H9 (cell line): Measurements from ENCODE around the gene PLEKHG1. TPM values are rescaled to one million over a fixed set of nuclear protein-coding genes. Genes with fewer than 3 reads are reported as not detected.

ENCODE experiments used
- DNase-seq: peaks from one replicate; pipeline ENCODE4 v3.0.0-alpha.2; 2017
- H2AFZ ChIP-seq: one replicate; pipeline ENCODE4 v1.6.1; 2013; ENCODE audit warnings: mild to moderate bottlenecking, low read length, control low read depth, moderate library complexity
- H2AK5ac ChIP-seq: 2 replicates; pipeline ENCODE4 v1.6.1; 2013; ENCODE audit warnings: low read length, control low read depth, mixed read lengths; ENCODE audit not compliant: insufficient read length
- H2BK120ac ChIP-seq: one replicate; pipeline ENCODE4 v1.6.1; 2013; ENCODE audit warnings: low read depth, mild to moderate bottlenecking, low read length, control low read depth, inconsistent platforms; ENCODE audit not compliant: poor library complexity, severe bottlenecking
- H2BK12ac ChIP-seq: 2 replicates; pipeline ENCODE4 v1.6.1; 2013; ENCODE audit warnings: low read length, control low read depth, mixed read lengths, low read depth; ENCODE audit not compliant: insufficient read length
- H2BK15ac ChIP-seq: 2 replicates; pipeline ENCODE4 v1.6.1; 2013; ENCODE audit warnings: low read depth, low read length, control low read depth
- H2BK20ac ChIP-seq: one replicate; pipeline ENCODE4 v1.6.1; 2013; ENCODE audit warnings: low read depth, mild to moderate bottlenecking, low read length, control low read depth, inconsistent platforms; ENCODE audit not compliant: poor library complexity, severe bottlenecking
- H2BK5ac ChIP-seq: 2 replicates; pipeline ENCODE4 v1.6.1; 2013; ENCODE audit warnings: low read length, control low read depth, mixed read lengths; ENCODE audit not compliant: insufficient read length
- H3K14ac ChIP-seq: 2 replicates; pipeline ENCODE4 v1.6.1; 2013; ENCODE audit warnings: low read length, control low read depth; ENCODE audit not compliant: insufficient read depth
- H3K18ac ChIP-seq: 2 replicates; pipeline ENCODE4 v1.6.1; 2013; ENCODE audit warnings: low read depth, mild to moderate bottlenecking, mixed read lengths, low read length, control low read depth; ENCODE audit not compliant: insufficient read length
- H3K23ac ChIP-seq: 2 replicates; pipeline ENCODE4 v1.6.1; 2013; ENCODE audit warnings: low read length, control low read depth, mixed read lengths, low read depth; ENCODE audit not compliant: insufficient read length
- H3K23me2 ChIP-seq: 2 replicates; pipeline ENCODE4 v1.6.1; 2013; ENCODE audit warnings: low read depth, mild to moderate bottlenecking, mixed read lengths, low read length, control low read depth; ENCODE audit not compliant: insufficient read length, poor library complexity, severe bottlenecking
- H3K27ac ChIP-seq: 2 replicates; pipeline ENCODE4 v1.5.1; 2013; ENCODE audit warnings: low read length, control low read depth, mixed read lengths, low read depth; ENCODE audit not compliant: insufficient read length
- H3K27me3 ChIP-seq: 2 replicates; pipeline ENCODE4 v1.6.1; 2013; ENCODE audit warnings: low read length, control low read depth, inconsistent platforms; ENCODE audit not compliant: insufficient read depth
- H3K4ac ChIP-seq: 2 replicates; pipeline ENCODE4 v1.6.1; 2013; ENCODE audit warnings: low read depth, mild to moderate bottlenecking, control low read depth, inconsistent platforms, low read length, moderate library complexity
- H3K4me1 ChIP-seq: 2 replicates; pipeline ENCODE4 v1.6.1; 2013; ENCODE audit warnings: low read length, control low read depth, inconsistent platforms; ENCODE audit not compliant: insufficient read depth
- H3K4me2 ChIP-seq: 2 replicates; pipeline ENCODE4 v1.6.1; 2013; ENCODE audit warnings: low read length, control low read depth, mixed read lengths; ENCODE audit not compliant: insufficient read length, insufficient read depth
- H3K56ac ChIP-seq: 2 replicates; pipeline ENCODE4 v1.6.1; 2013; ENCODE audit warnings: low read depth, mild to moderate bottlenecking, mixed read lengths, low read length, control low read depth; ENCODE audit not compliant: insufficient read length
- H3K79me1 ChIP-seq: 2 replicates; pipeline ENCODE4 v1.6.1; 2013; ENCODE audit warnings: low read depth, mild to moderate bottlenecking, moderate library complexity, low read length, control low read depth, inconsistent platforms; ENCODE audit not compliant: insufficient read depth, poor library complexity, severe bottlenecking
- H3K79me2 ChIP-seq: 2 replicates; pipeline ENCODE4 v1.6.1; 2013; ENCODE audit warnings: low read length, control low read depth, inconsistent platforms; ENCODE audit not compliant: insufficient read depth
- H3K9ac ChIP-seq: 2 replicates; pipeline ENCODE4 v1.6.1; 2013; ENCODE audit warnings: low read length, control low read depth, mixed read lengths; ENCODE audit not compliant: insufficient read length; ENCODE audit errors: extremely low read depth
- H3K9me3 ChIP-seq: one replicate; pipeline ENCODE4 v1.6.1; 2013; ENCODE audit warnings: low read depth, low read length, inconsistent platforms; ENCODE audit not compliant: control insufficient read depth
- H3T11ph ChIP-seq: one replicate; pipeline ENCODE4 v1.6.1; 2013; ENCODE audit warnings: mild to moderate bottlenecking, low read length, control low read depth, inconsistent platforms
- H4K20me1 ChIP-seq: one replicate; pipeline ENCODE4 v1.6.1; 2013; ENCODE audit not compliant: control insufficient read depth, insufficient read length, insufficient read depth
- H4K5ac ChIP-seq: 2 replicates; pipeline ENCODE4 v1.6.1; 2013; ENCODE audit warnings: low read depth, mild to moderate bottlenecking, mixed read lengths, low read length, control low read depth; ENCODE audit not compliant: insufficient read length
- H4K8ac ChIP-seq: replicated peaks from 2 replicates; pipeline ENCODE4 v1.6.1; 2013; ENCODE audit warnings: low read length, control low read depth, mixed read lengths, low read depth; ENCODE audit not compliant: insufficient read length
- H4K91ac ChIP-seq: 2 replicates; pipeline ENCODE4 v1.6.1; 2013; ENCODE audit warnings: low read depth, mild to moderate bottlenecking, moderate library complexity, mixed read lengths, low read length, control low read depth; ENCODE audit not compliant: insufficient read length
- H3K27ac Mint-ChIP-seq, 3 experiments: 2 replicates in 2 of 3; 3 replicates in 1 of 3; pipeline ENCODE4 v1.8.0; 2020 to 2021; ENCODE audit warnings: mixed read lengths in 3 of 3, mild to moderate bottlenecking in 1 of 3, moderate library complexity in 1 of 3
- H3K27me3 Mint-ChIP-seq: 2 replicates; pipeline ENCODE4 v1.8.0; 2021; ENCODE audit warnings: low read depth, mild to moderate bottlenecking, moderate library complexity, mixed read lengths
- H3K36me3 Mint-ChIP-seq, 3 experiments: 2 replicates in 2 of 3; 3 replicates in 1 of 3; pipeline ENCODE4 v1.8.0; 2020 to 2021; ENCODE audit warnings: low read depth in 3 of 3, mixed read lengths in 3 of 3; ENCODE audit not compliant: insufficient read depth in 1 of 3
- H3K4me1 Mint-ChIP-seq, 2 experiments: 2 replicates each; pipeline ENCODE4 v1.8.0; 2020; ENCODE audit warnings: mixed read lengths in 2 of 2
- H3K4me3 Mint-ChIP-seq, 2 experiments: 2 replicates in 1 of 2; 3 replicates in 1 of 2; pipeline ENCODE4 v1.8.0; 2020 to 2021; ENCODE audit warnings: mild to moderate bottlenecking in 2 of 2, mixed read lengths in 2 of 2, moderate library complexity in 1 of 2
- H3K9me3 Mint-ChIP-seq, 2 experiments: 2 replicates in 1 of 2; 3 replicates in 1 of 2; pipeline ENCODE4 v1.8.0; 2020; ENCODE audit warnings: mild to moderate bottlenecking in 2 of 2, mixed read lengths in 2 of 2, moderate library complexity in 1 of 2
- WGBS: extraction: QIAGEN DNeasy Blood & Tissue Kit; methylation state at CpG from one replicate; pipeline ENCODE4 v1.1.7; 2013; ENCODE audit warnings: missing lambda C conversion rate, low lambda C conversion rate, mixed read lengths; ENCODE audit not compliant: insufficient read length; ENCODE audit errors: extremely low coverage; 5-methylcytosine and 5-hydroxymethylcytosine counted together
- total RNA-seq: library from RNA; stranded (reverse); gene quantifications from 2 replicates; pipeline ENCODE4 v1.2.1, GENCODE V29; 2021
- TF ChIP-seq, protein P1 (sequence below): fragments of 200-600 bp; sonication (generic); conservative IDR thresholded peaks from 3 replicates; pipeline ENCODE4 v1.8.0; 2021; ENCODE audit warnings: antibody characterized with exemption, mild to moderate bottlenecking

PLEKHG1 gene
- total RNA-seq, 1 experiment from 2014 or later = 1.0 TPM

DNA sequence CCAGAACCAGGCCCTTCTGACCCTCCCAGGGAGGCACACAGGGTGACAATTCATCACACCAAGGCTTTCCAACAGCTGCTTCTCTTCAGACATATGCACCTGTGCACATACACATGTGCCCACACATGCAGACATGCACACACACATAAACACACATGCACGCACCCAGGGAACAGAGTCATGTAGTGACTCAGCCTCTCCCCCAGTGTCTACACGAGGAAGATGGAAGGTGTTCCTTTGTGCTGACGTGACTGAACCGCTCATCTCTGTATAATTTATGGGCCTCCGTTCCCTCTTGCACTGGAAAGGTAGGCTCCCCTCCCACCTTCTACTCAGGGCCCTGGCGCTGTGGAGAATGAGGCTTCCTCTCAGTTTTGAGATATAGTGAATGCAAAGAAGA lies 23.8 kb upstream of the PLEKHG1 start:
- no peak overlapping the region for H3K4me3 Mint-ChIP-seq
- H2BK12ac ChIP-seq = no peak overlapping the region
- no peak overlapping the region for H3K23ac ChIP-seq
- H2BK120ac ChIP-seq = no peak overlapping the region
- H3K56ac ChIP-seq = no peak overlapping the region
- H3K9me3 ChIP-seq = no peaks in the 10 kb centered on the region
- no peak overlapping the region for H4K91ac ChIP-seq
- no peak overlapping the region for H4K5ac ChIP-seq
- no peak overlapping the region for H3T11ph ChIP-seq
- H3K4me2 ChIP-seq = no peak overlapping the region
- H4K8ac ChIP-seq = no peak overlapping the region
- no peaks in the 10 kb centered on the region for H4K20me1 ChIP-seq
- H3K9me3 Mint-ChIP-seq = no peaks in the 10 kb centered on the region
- no CpG with 5 or more reads among the region's 6 CpGs for WGBS
- TF ChIP-seq, protein P1, sequence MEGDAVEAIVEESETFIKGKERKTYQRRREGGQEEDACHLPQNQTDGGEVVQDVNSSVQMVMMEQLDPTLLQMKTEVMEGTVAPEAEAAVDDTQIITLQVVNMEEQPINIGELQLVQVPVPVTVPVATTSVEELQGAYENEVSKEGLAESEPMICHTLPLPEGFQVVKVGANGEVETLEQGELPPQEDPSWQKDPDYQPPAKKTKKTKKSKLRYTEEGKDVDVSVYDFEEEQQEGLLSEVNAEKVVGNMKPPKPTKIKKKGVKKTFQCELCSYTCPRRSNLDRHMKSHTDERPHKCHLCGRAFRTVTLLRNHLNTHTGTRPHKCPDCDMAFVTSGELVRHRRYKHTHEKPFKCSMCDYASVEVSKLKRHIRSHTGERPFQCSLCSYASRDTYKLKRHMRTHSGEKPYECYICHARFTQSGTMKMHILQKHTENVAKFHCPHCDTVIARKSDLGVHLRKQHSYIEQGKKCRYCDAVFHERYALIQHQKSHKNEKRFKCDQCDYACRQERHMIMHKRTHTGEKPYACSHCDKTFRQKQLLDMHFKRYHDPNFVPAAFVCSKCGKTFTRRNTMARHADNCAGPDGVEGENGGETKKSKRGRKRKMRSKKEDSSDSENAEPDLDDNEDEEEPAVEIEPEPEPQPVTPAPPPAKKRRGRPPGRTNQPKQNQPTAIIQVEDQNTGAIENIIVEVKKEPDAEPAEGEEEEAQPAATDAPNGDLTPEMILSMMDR = no peak
- H3K23me2 ChIP-seq = no peaks in the 10 kb centered on the region
- no peak overlapping the region for H3K14ac ChIP-seq
- no peak for DNase-seq
- no peak overlapping the region for H3K18ac ChIP-seq
- H2AK5ac ChIP-seq = no peak overlapping the region
- H3K27ac Mint-ChIP-seq = no peak overlapping the region
- H3K79me2 ChIP-seq = no peaks in the 10 kb centered on the region
- no peaks in the 10 kb centered on the region for H3K4me1 ChIP-seq
- H2BK15ac ChIP-seq = no peak overlapping the region
- no peak overlapping the region for H2BK20ac ChIP-seq
- no peak overlapping the region for H2AFZ ChIP-seq
- H2BK5ac ChIP-seq = no peak overlapping the region
- no peaks in the 10 kb centered on the region for H3K79me1 ChIP-seq
- H3K27ac ChIP-seq = no peak overlapping the region
- no peak overlapping the region for H3K9ac ChIP-seq
- H3K4ac ChIP-seq = no peak overlapping the region
- peaks cover 3% of the 10 kb centered on the region for H3K27me3 Mint-ChIP-seq
- no peaks in the 10 kb centered on the region; a peak in 1 of 7 replicates for H3K36me3 Mint-ChIP-seq
- H3K4me1 Mint-ChIP-seq = peaks cover 0 to 6% of the 10 kb centered on the region in 2 experiments; a peak in 2 of 4 replicates
- no peaks in the 10 kb centered on the region for H3K27me3 ChIP-seq
